ENCODE data around the gene ARAP2.

The ARAP2 gene

GRCh38 chr4:36264207-36264826, 20.0 kb upstream of the ARAP2 start:
- no peak for DNase-seq

GRCh38 chr4:36260731-36261130, 16.4 kb upstream of the ARAP2 start:
- DNase-seq = no peak

GRCh38 chr4:36256398-36256891, 12.1 kb upstream of the ARAP2 start:
- DNase-seq = no peak

GRCh38 chr4:36255577-36255976, 11.3 kb upstream of the ARAP2 start:
- DNase-seq = no peak

- no peak for DNase-seq
Observed at GRCh38 chr4:36254371-36254770, 10.1 kb upstream of the ARAP2 start.

- no peak for DNase-seq
Observed at GRCh38 chr4:36251983-36252382, 7.7 kb upstream of the ARAP2 start.

- DNase-seq = no peak
Observed at GRCh38 chr4:36249610-36250009, 5.3 kb upstream of the ARAP2 start.

GRCh38 chr4:36243355-36244256, 708 bp downstream of the ARAP2 start:
- DNase-seq = peak; percentile 65 to 69

GRCh38 chr4:36242629-36243354, 1.5 kb downstream of the ARAP2 start:
- no peak for DNase-seq

GRCh38 chr4:36241771-36242170, 2.5 kb downstream of the ARAP2 start:
- no peak for DNase-seq

GRCh38 chr4:36237366-36238313, 6.7 kb downstream of the ARAP2 start:
- no peak for DNase-seq

GRCh38 chr4:36236159-36236558, 8.2 kb downstream of the ARAP2 start:
- DNase-seq = no peak

- DNase-seq = no peak
Observed at GRCh38 chr4:36235306-36235705, 9.0 kb downstream of the ARAP2 start.

- DNase-seq = no peak
Observed at GRCh38 chr4:36233567-36234266, 10.6 kb downstream of the ARAP2 start.

- no peak for DNase-seq
Observed at GRCh38 chr4:36230534-36230933, 13.8 kb downstream of the ARAP2 start.

- no peak for DNase-seq
Observed at GRCh38 chr4:36227913-36228312, 16.4 kb downstream of the ARAP2 start.

GRCh38 chr4:36226430-36227227, 17.7 kb downstream of the ARAP2 start:
- DNase-seq = no peak

- no peak for DNase-seq
Observed at GRCh38 chr4:36224972-36225903, 19.1 kb downstream of the ARAP2 start.

GRCh38 chr4:36222702-36223101, 21.6 kb downstream of the ARAP2 start:
- no peak for DNase-seq

GRCh38 chr4:36220776-36221175, 23.5 kb downstream of the ARAP2 start:
- no peak for DNase-seq

All from NCI-H2081 (cell line).